ENCODE data around the gene AKAP8L.

DNA sequence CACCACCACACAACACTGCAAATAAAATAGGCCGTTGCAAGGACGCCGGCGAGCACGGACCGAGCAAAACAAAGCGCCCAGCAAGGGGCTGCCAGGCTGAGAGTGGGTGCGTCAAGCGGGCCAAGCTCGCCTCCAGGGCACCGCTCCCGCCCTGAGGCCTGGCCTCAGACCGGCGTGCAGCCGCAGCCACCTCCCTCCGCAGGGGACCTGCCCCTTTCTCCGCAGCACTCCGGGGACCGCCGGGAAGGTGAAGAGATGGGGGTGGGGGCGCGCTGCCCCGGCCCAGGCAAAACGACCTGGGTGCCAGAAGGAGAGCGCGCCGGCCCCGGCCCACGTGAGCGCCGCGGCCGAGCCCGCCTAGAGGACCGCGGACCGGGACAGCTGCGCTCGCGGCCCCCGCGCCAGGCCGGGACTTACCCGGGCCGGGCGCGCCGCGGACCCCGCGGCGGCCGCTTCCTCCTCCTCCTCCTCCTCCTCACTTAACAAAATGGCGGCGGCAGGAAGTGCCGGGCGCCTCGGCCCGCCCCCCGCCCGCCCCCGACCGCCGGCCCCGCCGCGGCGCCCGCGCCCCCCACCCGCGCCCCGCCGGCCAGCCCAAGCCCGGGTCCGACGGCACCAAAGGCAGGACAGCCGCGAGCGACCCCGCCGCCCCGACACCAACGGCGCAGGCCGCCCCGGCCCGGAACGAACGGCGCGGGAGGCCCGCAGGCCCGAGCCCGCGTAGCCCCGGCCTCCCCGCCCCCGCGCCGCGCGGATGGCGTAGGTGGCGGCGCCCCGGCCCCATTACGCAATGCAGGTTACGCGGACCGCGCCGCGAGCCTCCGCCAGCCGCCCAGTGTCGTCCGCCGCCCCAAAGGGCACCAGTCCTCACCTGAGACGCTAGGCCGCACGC lies 87.1 kb downstream of the AKAP8L start:
- TF ChIP-seq EZH2 (IDR thresholded peaks at IDR 0.05; ENCODE audit: low read length, missing control alignments), result no peak
- TF ChIP-seq, protein P1, sequence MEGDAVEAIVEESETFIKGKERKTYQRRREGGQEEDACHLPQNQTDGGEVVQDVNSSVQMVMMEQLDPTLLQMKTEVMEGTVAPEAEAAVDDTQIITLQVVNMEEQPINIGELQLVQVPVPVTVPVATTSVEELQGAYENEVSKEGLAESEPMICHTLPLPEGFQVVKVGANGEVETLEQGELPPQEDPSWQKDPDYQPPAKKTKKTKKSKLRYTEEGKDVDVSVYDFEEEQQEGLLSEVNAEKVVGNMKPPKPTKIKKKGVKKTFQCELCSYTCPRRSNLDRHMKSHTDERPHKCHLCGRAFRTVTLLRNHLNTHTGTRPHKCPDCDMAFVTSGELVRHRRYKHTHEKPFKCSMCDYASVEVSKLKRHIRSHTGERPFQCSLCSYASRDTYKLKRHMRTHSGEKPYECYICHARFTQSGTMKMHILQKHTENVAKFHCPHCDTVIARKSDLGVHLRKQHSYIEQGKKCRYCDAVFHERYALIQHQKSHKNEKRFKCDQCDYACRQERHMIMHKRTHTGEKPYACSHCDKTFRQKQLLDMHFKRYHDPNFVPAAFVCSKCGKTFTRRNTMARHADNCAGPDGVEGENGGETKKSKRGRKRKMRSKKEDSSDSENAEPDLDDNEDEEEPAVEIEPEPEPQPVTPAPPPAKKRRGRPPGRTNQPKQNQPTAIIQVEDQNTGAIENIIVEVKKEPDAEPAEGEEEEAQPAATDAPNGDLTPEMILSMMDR (conservative IDR thresholded peaks at IDR 0.05 in 1 of 2, IDR thresholded peaks at IDR 0.05 in 1 of 2; ENCODE audit: low read depth in 1 of 2, low read length in 2 of 2), result no peak

Measured in fibroblast of lung (primary cell).